ENCODE results near the gene ANKS3.

DNA sequence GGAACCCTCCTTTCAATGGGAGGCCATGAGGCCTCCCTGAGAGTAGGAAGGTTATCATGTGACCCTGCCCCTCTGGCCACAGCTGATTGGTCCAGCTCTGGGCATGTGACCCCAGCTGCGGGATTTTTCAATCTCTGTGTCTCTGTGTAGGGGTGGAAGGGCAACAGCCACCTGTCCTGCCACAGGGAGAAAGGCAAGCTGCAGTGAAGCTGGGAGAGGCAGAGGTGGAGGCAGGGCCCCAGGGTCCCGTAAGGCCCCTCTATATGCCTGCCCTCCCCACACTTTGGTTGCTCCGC, 11.2 kb upstream of the ANKS3 start:
- no peak for TF ChIP-seq CTCF (IDR thresholded peaks at IDR 0.05)
- no peak for TF ChIP-seq POLR2A (IDR thresholded peaks at IDR 0.05)
